ENCODE data around the gene PAX4.

Gene PAX4

GRCh38 chr7:127638197-127638596, 20.3 kb upstream of the PAX4 start:
- H3K4me3 ChIP-seq (ENCODE audit: low read length), result no peak overlapping the region
- TF ChIP-seq CTCF (IDR thresholded peaks at IDR 0.05; ENCODE audit: low read depth, low read length), result no peak
- TF ChIP-seq EZH2phosphoT487 (IDR thresholded peaks at IDR 0.05; ENCODE audit: low read depth), result no peak

GRCh38 chr7:127635659-127636285, 17.8 kb upstream of the PAX4 start:
- no peaks in the 10 kb centered on the region for H3K9me3 ChIP-seq (ENCODE audit: insufficient read depth, low read length)
- no peaks in the 10 kb centered on the region for H3K36me3 ChIP-seq (replicated peaks; ENCODE audit: low read depth, low read length)
- H4K20me1 ChIP-seq (ENCODE audit: insufficient read depth, low read length), result no peaks in the 10 kb centered on the region
- H3K4me1 ChIP-seq (ENCODE audit: low read length), result no peaks in the 10 kb centered on the region
- peaks cover 2% of the 10 kb centered on the region; the same call in 1 of the 2 replicates for H3K27me3 ChIP-seq (ENCODE audit: low read depth, low read length)
- H3K4me2 ChIP-seq (ENCODE audit: low read length), result no peak overlapping the region
- no peak overlapping the region for H3K4me3 ChIP-seq (ENCODE audit: low read length)
- no peaks in the 10 kb centered on the region for H3K79me2 ChIP-seq (ENCODE audit: low read length)
- no peak overlapping the region for H3K9ac ChIP-seq (ENCODE audit: low read length)
- H2AFZ ChIP-seq (ENCODE audit: low read depth, low read length), result no peak overlapping the region
- no peak for TF ChIP-seq EZH2phosphoT487 (IDR thresholded peaks at IDR 0.05; ENCODE audit: low read depth)
- 0 out of 2 replicates have a peak, but pooled peaks have one; percentile 9 for TF ChIP-seq CTCF (IDR thresholded peaks at IDR 0.05; ENCODE audit: low read depth, low read length)
- H3K27ac ChIP-seq (ENCODE audit: low read length), result no peak overlapping the region

More at GRCh38 chr7:127638197-127638596, 20.3 kb upstream of the PAX4 start:
- no peaks in the 10 kb centered on the region for H3K9me3 ChIP-seq (ENCODE audit: insufficient read depth, low read length)
- H3K27ac ChIP-seq (ENCODE audit: low read length), result no peak overlapping the region
- H3K79me2 ChIP-seq (ENCODE audit: low read length), result no peaks in the 10 kb centered on the region
- H2AFZ ChIP-seq (ENCODE audit: low read depth, low read length), result no peak overlapping the region
- H3K27me3 ChIP-seq (ENCODE audit: low read depth, low read length), result peaks cover 2% of the 10 kb centered on the region; the same call in 1 of the 2 replicates
- H3K4me2 ChIP-seq (ENCODE audit: low read length), result no peak overlapping the region
- H4K20me1 ChIP-seq (ENCODE audit: insufficient read depth, low read length), result no peaks in the 10 kb centered on the region
- no peaks in the 10 kb centered on the region for H3K36me3 ChIP-seq (replicated peaks; ENCODE audit: low read depth, low read length)
- no peaks in the 10 kb centered on the region for H3K4me1 ChIP-seq (ENCODE audit: low read length)
- H3K9ac ChIP-seq (ENCODE audit: low read length), result no peak overlapping the region

- no peaks in the 10 kb centered on the region for H3K9me3 ChIP-seq (ENCODE audit: insufficient read depth, low read length)
- no peak overlapping the region for H3K27ac ChIP-seq (ENCODE audit: low read length)
- H3K4me1 ChIP-seq (ENCODE audit: low read length), result no peaks in the 10 kb centered on the region
- no peak for TF ChIP-seq EZH2phosphoT487 (IDR thresholded peaks at IDR 0.05; ENCODE audit: low read depth)
- no peak for TF ChIP-seq CTCF (IDR thresholded peaks at IDR 0.05; ENCODE audit: low read depth, low read length)
- no peak overlapping the region for H3K4me2 ChIP-seq (ENCODE audit: low read length)
- no peaks in the 10 kb centered on the region for H3K36me3 ChIP-seq (replicated peaks; ENCODE audit: low read depth, low read length)
- no peaks in the 10 kb centered on the region for H4K20me1 ChIP-seq (ENCODE audit: insufficient read depth, low read length)
- H3K27me3 ChIP-seq (ENCODE audit: low read depth, low read length), result no peaks in the 10 kb centered on the region
- no peaks in the 10 kb centered on the region for H3K79me2 ChIP-seq (ENCODE audit: low read length)
- H2AFZ ChIP-seq (ENCODE audit: low read depth, low read length), result no peak overlapping the region
- H3K4me3 ChIP-seq (ENCODE audit: low read length), result no peak overlapping the region
- no peak overlapping the region for H3K9ac ChIP-seq (ENCODE audit: low read length)
Measured at GRCh38 chr7:127632276-127632910, 14.5 kb upstream of the PAX4 start.

GRCh38 chr7:127629268-127629854, 11.4 kb upstream of the PAX4 start:
- no peak overlapping the region for H3K9ac ChIP-seq (ENCODE audit: low read length)
- H3K4me2 ChIP-seq (ENCODE audit: low read length), result peak overlapping the region; percentile 52
- peak overlapping the region; percentile 43 for H3K4me3 ChIP-seq (ENCODE audit: low read length)
- no peaks in the 10 kb centered on the region for H3K9me3 ChIP-seq (ENCODE audit: insufficient read depth, low read length)
- no peaks in the 10 kb centered on the region for H4K20me1 ChIP-seq (ENCODE audit: insufficient read depth, low read length)
- H3K4me1 ChIP-seq (ENCODE audit: low read length), result no peaks in the 10 kb centered on the region
- H2AFZ ChIP-seq (ENCODE audit: low read depth, low read length), result peak overlapping the region; percentile 81; the same call in 1 of the 2 replicates
- TF ChIP-seq EZH2phosphoT487 (IDR thresholded peaks at IDR 0.05; ENCODE audit: low read depth), result no peak
- TF ChIP-seq CTCF (IDR thresholded peaks at IDR 0.05; ENCODE audit: low read depth, low read length), result peak; percentile 57
- H3K36me3 ChIP-seq (replicated peaks; ENCODE audit: low read depth, low read length), result no peaks in the 10 kb centered on the region
- H3K27ac ChIP-seq (ENCODE audit: low read length), result no peak overlapping the region
- no peaks in the 10 kb centered on the region for H3K79me2 ChIP-seq (ENCODE audit: low read length)
- peaks cover 5% of the 10 kb centered on the region; the same call in 1 of the 2 replicates for H3K27me3 ChIP-seq (ENCODE audit: low read depth, low read length)

Data from OCI-LY3 (cell line).